ENCODE results near the gene DSCAML1. TPM values are rescaled to one million over a fixed set of nuclear protein-coding genes. Genes with fewer than 3 reads are reported as not detected.

The DSCAML1 gene
- total RNA-seq, 1 donor from 2014 or later = 0.95 TPM

- no peak for TF ChIP-seq CTCF (IDR thresholded peaks at IDR 0.05)
- no peak overlapping the region for H3K27ac ChIP-seq
- H3K27me3 ChIP-seq (ENCODE audit: low read depth) = no peaks in the 10 kb centered on the region
- no peak for ATAC-seq
- no peak for DNase-seq
- intact Hi-C loops (cut with DNase I) = no loop called here
- peaks cover 31% of the 10 kb centered on the region for H3K36me3 ChIP-seq
- H3K9me3 ChIP-seq = no peaks in the 10 kb centered on the region
- no peaks in the 10 kb centered on the region for H3K4me1 ChIP-seq
- H3K4me3 ChIP-seq = no peak overlapping the region
These were observed 383.4 kb downstream of the DSCAML1 start for GRCh38 chr11:117413616-117414015.

GRCh38 chr11:117412653-117413275 lies 384.3 kb downstream of the DSCAML1 start:
- H3K36me3 ChIP-seq = peaks cover 40% of the 10 kb centered on the region
- DNase-seq (no peak), ATAC-seq (no peak)

GRCh38 chr11:117412176-117412575 lies 384.8 kb downstream of the DSCAML1 start:
- Histone ChIP-seq H3K4me1 (no peaks in the 10 kb centered on the region), H3K36me3 (peaks cover 44% of the 10 kb centered on the region), H3K27ac (no peak overlapping the region), H3K27me3 (ENCODE audit: low read depth) (no peaks in the 10 kb centered on the region), H3K9me3 (no peaks in the 10 kb centered on the region), H3K4me3 (no peak overlapping the region)
- no peak for ATAC-seq
- DNase-seq = no peak
- no peak for TF ChIP-seq CTCF (IDR thresholded peaks at IDR 0.05)
- intact Hi-C loops (cut with DNase I) = no loop called here

More at GRCh38 chr11:117412653-117413275, 384.3 kb downstream of the DSCAML1 start:
- Histone ChIP-seq H3K9me3 (no peaks in the 10 kb centered on the region), H3K4me3 (no peak overlapping the region), H3K27ac (no peak overlapping the region), H3K27me3 (ENCODE audit: low read depth) (no peaks in the 10 kb centered on the region), H3K4me1 (no peaks in the 10 kb centered on the region)
- TF ChIP-seq CTCF (IDR thresholded peaks at IDR 0.05) = no peak
- intact Hi-C loops (cut with DNase I) = no loop called here

- Histone ChIP-seq H3K4me1 (no peaks in the 10 kb centered on the region), H3K9me3 (no peaks in the 10 kb centered on the region), H3K4me3 (no peak overlapping the region), H3K36me3 (peaks cover 44% of the 10 kb centered on the region), H3K27me3 (ENCODE audit: low read depth) (no peaks in the 10 kb centered on the region), H3K27ac (no peak overlapping the region)
- DNase-seq = no peak
- no peak for TF ChIP-seq CTCF (IDR thresholded peaks at IDR 0.05)
- no peak for ATAC-seq
- intact Hi-C loops (cut with DNase I) = no loop called here
These were observed 385.3 kb downstream of the DSCAML1 start for GRCh38 chr11:117411736-117412135.

GRCh38 chr11:117410861-117411710 lies 385.9 kb downstream of the DSCAML1 start:
- peaks cover 44% of the 10 kb centered on the region for H3K36me3 ChIP-seq
- ATAC-seq = no peak
- no peak for TF ChIP-seq CTCF (IDR thresholded peaks at IDR 0.05)
- H3K27me3 ChIP-seq (ENCODE audit: low read depth) = no peaks in the 10 kb centered on the region
- no peak overlapping the region for H3K4me3 ChIP-seq
- no peak overlapping the region for H3K27ac ChIP-seq
- H3K4me1 ChIP-seq = no peaks in the 10 kb centered on the region
- intact Hi-C loops (cut with DNase I) = no loop called here
- no peak for DNase-seq
- peaks cover 3% of the 10 kb centered on the region for H3K9me3 ChIP-seq

Data from lower lobe of right lung (tissue), 2 donors.